ENCODE results near the gene HIVEP1.

DNA sequence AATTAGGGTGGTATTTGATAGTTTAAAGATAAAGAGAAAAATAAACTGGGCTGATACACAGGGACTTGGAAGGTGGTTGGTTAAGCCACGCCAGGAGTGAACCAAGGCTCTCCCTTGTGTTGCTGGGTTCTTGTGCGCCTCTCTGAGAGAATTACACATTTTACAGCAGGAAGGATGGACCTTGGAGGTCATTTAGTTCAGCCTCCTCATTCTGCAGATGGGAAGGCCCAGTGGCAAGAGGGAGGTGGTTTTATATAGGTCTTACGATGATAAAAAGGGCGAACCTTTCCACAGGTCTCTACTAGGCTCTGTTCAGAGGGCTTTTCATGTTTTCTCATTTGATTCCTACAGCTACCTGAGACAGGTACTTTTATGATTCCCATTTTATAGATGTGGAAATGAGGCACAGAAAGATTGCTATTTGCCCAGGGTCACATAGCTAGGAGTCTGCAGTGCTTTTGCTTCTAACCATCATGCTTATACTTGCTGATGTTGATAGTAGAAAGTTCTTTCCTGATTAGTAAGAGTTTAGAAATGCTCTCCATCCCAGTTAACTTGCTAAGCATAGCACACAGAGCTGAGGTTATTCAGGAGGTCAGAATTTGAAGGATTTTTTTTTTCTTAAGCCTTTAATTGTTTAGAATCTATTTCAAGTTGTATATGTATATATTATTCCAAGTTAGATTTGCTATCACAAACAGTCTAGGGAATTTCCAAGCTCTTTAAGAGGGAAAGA lies 12.8 kb downstream of the HIVEP1 start:
- TF ChIP-seq, protein P1, sequence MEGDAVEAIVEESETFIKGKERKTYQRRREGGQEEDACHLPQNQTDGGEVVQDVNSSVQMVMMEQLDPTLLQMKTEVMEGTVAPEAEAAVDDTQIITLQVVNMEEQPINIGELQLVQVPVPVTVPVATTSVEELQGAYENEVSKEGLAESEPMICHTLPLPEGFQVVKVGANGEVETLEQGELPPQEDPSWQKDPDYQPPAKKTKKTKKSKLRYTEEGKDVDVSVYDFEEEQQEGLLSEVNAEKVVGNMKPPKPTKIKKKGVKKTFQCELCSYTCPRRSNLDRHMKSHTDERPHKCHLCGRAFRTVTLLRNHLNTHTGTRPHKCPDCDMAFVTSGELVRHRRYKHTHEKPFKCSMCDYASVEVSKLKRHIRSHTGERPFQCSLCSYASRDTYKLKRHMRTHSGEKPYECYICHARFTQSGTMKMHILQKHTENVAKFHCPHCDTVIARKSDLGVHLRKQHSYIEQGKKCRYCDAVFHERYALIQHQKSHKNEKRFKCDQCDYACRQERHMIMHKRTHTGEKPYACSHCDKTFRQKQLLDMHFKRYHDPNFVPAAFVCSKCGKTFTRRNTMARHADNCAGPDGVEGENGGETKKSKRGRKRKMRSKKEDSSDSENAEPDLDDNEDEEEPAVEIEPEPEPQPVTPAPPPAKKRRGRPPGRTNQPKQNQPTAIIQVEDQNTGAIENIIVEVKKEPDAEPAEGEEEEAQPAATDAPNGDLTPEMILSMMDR (IDR thresholded peaks at IDR 0.05; ENCODE audit: low read depth, low read length), result no peak
- TF ChIP-seq POLR2A (IDR thresholded peaks at IDR 0.05; ENCODE audit: extremely low read depth, insufficient read length), result no peak

Data from NB4 (cell line).